Loucy (cell line): ENCODE results near the gene PIGM.

Experiments used
- H2AFZ ChIP-seq: fragments of 200-600 bp; sonication (generic); 2 replicates; pipeline ENCODE4 v1.6.0; 2016; ENCODE audit warnings: antibody characterized with exemption, mild to moderate bottlenecking, low read length, moderate library complexity
- H3F3A ChIP-seq: fragments of 200-600 bp; 2 replicates; pipeline ENCODE4 v1.6.0; 2016; ENCODE audit warnings: antibody characterized with exemption, low read depth, mild to moderate bottlenecking
- H3K27me3 ChIP-seq: fragments of 200-600 bp; sonication (generic); 2 replicates; pipeline ENCODE4 v1.6.1; 2014; ENCODE audit warnings: low read length, mild to moderate bottlenecking; ENCODE audit not compliant: insufficient read depth, poor library complexity, severe bottlenecking
- H3K36me3 ChIP-seq: fragments of 200-600 bp; sonication (generic); 2 replicates; pipeline ENCODE4 v1.6.1; 2016; ENCODE audit warnings: low read length; ENCODE audit not compliant: insufficient read depth
- H3K4me1 ChIP-seq: fragments of 200-600 bp; sonication (generic); 2 replicates; pipeline ENCODE4 v1.5.1; 2014; ENCODE audit warnings: low read length, mild to moderate bottlenecking; ENCODE audit not compliant: insufficient read depth, poor library complexity, severe bottlenecking
- H3K4me2 ChIP-seq: fragments of 200-600 bp; sonication (generic); 2 replicates; pipeline ENCODE4 v1.6.0; 2014; ENCODE audit warnings: antibody characterized with exemption, low read length, low read depth, mild to moderate bottlenecking; ENCODE audit not compliant: poor library complexity, severe bottlenecking
- H3K4me3 ChIP-seq: fragments of 200-600 bp; sonication (generic); 2 replicates; pipeline ENCODE4 v1.5.1; 2014; ENCODE audit warnings: low read length, mild to moderate bottlenecking, mixed read lengths; ENCODE audit not compliant: poor library complexity, severe bottlenecking
- H3K79me2 ChIP-seq: fragments of 200-600 bp; sonication (generic); 2 replicates; pipeline ENCODE4 v1.6.1; 2014; ENCODE audit warnings: low read length; ENCODE audit not compliant: insufficient read depth
- H3K9ac ChIP-seq: fragments of 200-600 bp; sonication (generic); 2 replicates; pipeline ENCODE4 v1.6.0; 2014; ENCODE audit warnings: mild to moderate bottlenecking, low read depth, low read length, moderate library complexity; ENCODE audit not compliant: poor library complexity, severe bottlenecking
- H3K9me2 ChIP-seq: fragments of 200-600 bp; sonication (generic); replicated peaks from 2 replicates; pipeline ENCODE4 v1.6.1; 2016; ENCODE audit warnings: low read depth, low read length, mixed read lengths
- H3K9me3 ChIP-seq: fragments of 200-600 bp; sonication (generic); 2 replicates; pipeline ENCODE4 v1.6.1; 2014; ENCODE audit warnings: mild to moderate bottlenecking, antibody characterized with exemption, low read length, low read depth; ENCODE audit not compliant: insufficient read depth
- H4K20me1 ChIP-seq: fragments of 200-600 bp; sonication (generic); 2 replicates; pipeline ENCODE4 v1.6.0; 2014; ENCODE audit warnings: antibody characterized with exemption, low read length, mild to moderate bottlenecking; ENCODE audit not compliant: insufficient read depth, poor library complexity, severe bottlenecking
- EZH2phosphoT487 ChIP-seq: fragments of 200-600 bp; IDR thresholded peaks from 2 replicates; pipeline ENCODE4 v1.6.1; 2018; ENCODE audit warnings: antibody characterized with exemption, mild to moderate bottlenecking, moderate library complexity, borderline replicate concordance
- TF ChIP-seq, protein P1 (sequence below): fragments of 200-600 bp; sonication (generic); conservative IDR thresholded peaks from 2 replicates; pipeline ENCODE4 v1.5.1; 2014; ENCODE audit warnings: mild to moderate bottlenecking, antibody characterized with exemption, low read length

Gene PIGM

DNA sequence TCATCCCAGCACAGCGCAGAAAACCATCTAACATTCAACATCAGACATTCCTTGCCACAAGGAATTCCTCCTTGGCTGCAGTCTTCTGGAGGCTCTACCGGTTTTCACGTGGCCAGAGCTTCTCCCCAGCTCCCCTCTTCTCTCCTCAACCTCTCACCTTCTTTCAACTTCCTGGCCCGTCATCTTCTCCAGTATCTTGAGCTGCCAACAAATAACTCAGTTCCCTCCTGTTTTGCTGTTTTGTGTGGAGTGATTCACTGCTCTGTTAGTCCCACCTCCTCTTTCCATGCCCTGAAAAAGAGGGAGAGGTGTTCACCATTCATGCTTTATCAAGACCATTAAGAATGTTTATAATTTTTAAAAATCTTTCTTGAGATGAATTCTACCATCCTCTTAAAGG is 32.6 kb downstream of the PIGM start:
- Histone ChIP-seq H4K20me1 (no peaks in the 10 kb centered on the region), H2AFZ (no peak overlapping the region), H3K36me3 (no peaks in the 10 kb centered on the region), H3K9me3 (no peaks in the 10 kb centered on the region), H3F3A (no peaks in the 10 kb centered on the region), H3K9me2 (no peaks in the 10 kb centered on the region), H3K4me2 (no peak overlapping the region), H3K4me1 (no peaks in the 10 kb centered on the region), H3K4me3 (no peak overlapping the region), H3K79me2 (no peaks in the 10 kb centered on the region), H3K27me3 (no peaks in the 10 kb centered on the region), H3K9ac (no peak overlapping the region)
- TF ChIP-seq, protein P1, sequence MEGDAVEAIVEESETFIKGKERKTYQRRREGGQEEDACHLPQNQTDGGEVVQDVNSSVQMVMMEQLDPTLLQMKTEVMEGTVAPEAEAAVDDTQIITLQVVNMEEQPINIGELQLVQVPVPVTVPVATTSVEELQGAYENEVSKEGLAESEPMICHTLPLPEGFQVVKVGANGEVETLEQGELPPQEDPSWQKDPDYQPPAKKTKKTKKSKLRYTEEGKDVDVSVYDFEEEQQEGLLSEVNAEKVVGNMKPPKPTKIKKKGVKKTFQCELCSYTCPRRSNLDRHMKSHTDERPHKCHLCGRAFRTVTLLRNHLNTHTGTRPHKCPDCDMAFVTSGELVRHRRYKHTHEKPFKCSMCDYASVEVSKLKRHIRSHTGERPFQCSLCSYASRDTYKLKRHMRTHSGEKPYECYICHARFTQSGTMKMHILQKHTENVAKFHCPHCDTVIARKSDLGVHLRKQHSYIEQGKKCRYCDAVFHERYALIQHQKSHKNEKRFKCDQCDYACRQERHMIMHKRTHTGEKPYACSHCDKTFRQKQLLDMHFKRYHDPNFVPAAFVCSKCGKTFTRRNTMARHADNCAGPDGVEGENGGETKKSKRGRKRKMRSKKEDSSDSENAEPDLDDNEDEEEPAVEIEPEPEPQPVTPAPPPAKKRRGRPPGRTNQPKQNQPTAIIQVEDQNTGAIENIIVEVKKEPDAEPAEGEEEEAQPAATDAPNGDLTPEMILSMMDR: no peak
- TF ChIP-seq EZH2phosphoT487: no peak

DNA sequence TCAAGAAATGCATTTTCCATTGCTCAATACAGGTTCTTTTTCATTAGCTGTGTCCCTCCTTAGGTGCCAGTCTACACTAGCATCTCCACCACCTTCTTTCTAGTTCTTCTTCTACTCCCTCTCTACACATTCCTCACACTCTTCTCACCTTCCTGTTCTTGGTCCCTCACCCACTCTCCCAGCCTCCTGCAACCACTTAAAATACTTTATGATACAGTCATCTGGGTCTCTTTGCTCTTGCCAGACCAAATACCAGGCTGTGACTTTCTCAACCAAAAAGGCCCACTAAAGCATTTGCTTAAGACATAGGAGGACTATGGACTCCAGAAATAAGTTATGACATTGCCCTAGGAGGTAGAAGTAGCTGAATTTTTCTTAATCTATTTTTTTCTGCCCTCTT is 35.1 kb downstream of the PIGM start:
- H4K20me1 ChIP-seq: no peaks in the 10 kb centered on the region
- H3K27me3 ChIP-seq: no peaks in the 10 kb centered on the region
- H3K9ac ChIP-seq: no peak overlapping the region
- no peak overlapping the region for H2AFZ ChIP-seq
- H3K79me2 ChIP-seq: no peaks in the 10 kb centered on the region
- TF ChIP-seq, protein P1: no peak
- TF ChIP-seq EZH2phosphoT487: no peak
- no peaks in the 10 kb centered on the region for H3K36me3 ChIP-seq
- no peaks in the 10 kb centered on the region for H3K9me3 ChIP-seq
- no peak overlapping the region for H3K4me2 ChIP-seq
- no peaks in the 10 kb centered on the region for H3K9me2 ChIP-seq
- H3F3A ChIP-seq: no peaks in the 10 kb centered on the region
- H3K4me3 ChIP-seq: no peak overlapping the region
- peaks cover 4% of the 10 kb centered on the region for H3K4me1 ChIP-seq

DNA sequence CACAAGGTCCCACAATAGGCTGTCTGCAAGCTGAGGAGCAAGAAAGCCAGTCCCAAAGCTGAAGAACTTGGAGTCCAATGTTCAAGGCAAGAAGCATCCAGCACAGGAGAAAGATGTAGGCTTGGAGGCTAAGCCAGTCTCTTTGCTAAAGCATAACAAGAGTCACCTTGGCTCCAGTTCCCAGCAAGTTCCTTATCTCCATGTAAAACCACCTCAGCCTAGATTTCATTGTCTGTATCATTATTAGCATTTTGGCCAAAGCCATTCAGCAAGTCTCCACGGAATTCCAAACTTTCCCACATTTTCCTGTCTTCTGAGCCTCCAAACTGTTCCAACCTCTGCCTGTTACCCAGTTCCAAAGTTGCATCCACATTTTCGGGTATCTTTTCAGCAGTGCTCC is 36.9 kb downstream of the PIGM start:
- no peak overlapping the region for H3K4me2 ChIP-seq
- no peak overlapping the region for H3K9ac ChIP-seq
- no peaks in the 10 kb centered on the region for H3K27me3 ChIP-seq
- no peaks in the 10 kb centered on the region for H3K9me3 ChIP-seq
- H4K20me1 ChIP-seq: no peaks in the 10 kb centered on the region
- H3K4me1 ChIP-seq: peaks cover 12% of the 10 kb centered on the region
- no peaks in the 10 kb centered on the region for H3K36me3 ChIP-seq
- no peaks in the 10 kb centered on the region for H3K9me2 ChIP-seq
- no peak overlapping the region for H2AFZ ChIP-seq
- TF ChIP-seq EZH2phosphoT487: no peak
- TF ChIP-seq, protein P1: no peak
- H3K4me3 ChIP-seq: no peak overlapping the region
- no peaks in the 10 kb centered on the region for H3F3A ChIP-seq
- no peaks in the 10 kb centered on the region for H3K79me2 ChIP-seq
